ENCODE data around the gene COL4A5.

Gene COL4A5

GRCh38 chrX:108642273-108642628 is 202.6 kb downstream of the COL4A5 start:
- DNase-seq (ENCODE audit: low spot score) = no peak

GRCh38 chrX:108664701-108665100 is 225.1 kb downstream of the COL4A5 start:
- DNase-seq (ENCODE audit: low spot score) = no peak

- DNase-seq (ENCODE audit: low spot score) = no peak
These were observed 226.5 kb downstream of the COL4A5 start for GRCh38 chrX:108666101-108666500.

GRCh38 chrX:108671526-108671925 is 231.9 kb downstream of the COL4A5 start:
- DNase-seq (ENCODE audit: low spot score) = no peak

GRCh38 chrX:108696690-108697089 is 257.1 kb downstream of the COL4A5 start:
- DNase-seq (ENCODE audit: low spot score) = no peak

GRCh38 chrX:108699368-108699767 is 259.7 kb downstream of the COL4A5 start:
- peak; percentile 33 for DNase-seq (ENCODE audit: low spot score)

- no peak for DNase-seq (ENCODE audit: low spot score)
These were observed 262.0 kb downstream of the COL4A5 start for GRCh38 chrX:108701633-108702032.

GRCh38 chrX:108702530-108702929 is 262.9 kb downstream of the COL4A5 start:
- DNase-seq (ENCODE audit: low spot score) = no peak

- no peak for DNase-seq (ENCODE audit: low spot score)
These were observed 265.2 kb downstream of the COL4A5 start for GRCh38 chrX:108704839-108705238.

GRCh38 chrX:108712886-108713285 is 273.2 kb downstream of the COL4A5 start:
- DNase-seq (ENCODE audit: low spot score) = no peak

GRCh38 chrX:108722561-108722960 is 282.9 kb downstream of the COL4A5 start:
- no peak for DNase-seq (ENCODE audit: low spot score)

GRCh38 chrX:108726748-108727147 is 287.1 kb downstream of the COL4A5 start:
- DNase-seq (ENCODE audit: low spot score) = no peak

- DNase-seq (ENCODE audit: low spot score) = no peak
These were observed 291.5 kb downstream of the COL4A5 start for GRCh38 chrX:108731153-108731552.

- no peak for DNase-seq (ENCODE audit: low spot score)
These were observed 293.1 kb downstream of the COL4A5 start for GRCh38 chrX:108732630-108733321.

- DNase-seq (ENCODE audit: low spot score) = no peak
These were observed 294.8 kb downstream of the COL4A5 start for GRCh38 chrX:108734426-108734825.

GRCh38 chrX:108735091-108735678 is 295.5 kb downstream of the COL4A5 start:
- no peak for DNase-seq (ENCODE audit: low spot score)

GRCh38 chrX:108735679-108736508 is 296.3 kb downstream of the COL4A5 start:
- DNase-seq (ENCODE audit: low spot score) = no peak

GRCh38 chrX:108736509-108737479 is 297.2 kb downstream of the COL4A5 start, which contains the start of gene IRS4:
IRS4 (minus strand) TSS chrX:108736563.
- DNase-seq (ENCODE audit: low spot score) = no peak

GRCh38 chrX:108737754-108738153 is 298.1 kb downstream of the COL4A5 start:
- DNase-seq (ENCODE audit: low spot score) = no peak

- DNase-seq (ENCODE audit: low spot score) = no peak
These were observed 300.7 kb downstream of the COL4A5 start for GRCh38 chrX:108740299-108740774.
